ENCODE results near the gene TMEM183A.
"Not testable (repeated sequence)": the region's sequence is repeated elsewhere in the genome, so short reads cannot be mapped to it uniquely, and the experiment has no call there.

The TMEM183A gene

DNA sequence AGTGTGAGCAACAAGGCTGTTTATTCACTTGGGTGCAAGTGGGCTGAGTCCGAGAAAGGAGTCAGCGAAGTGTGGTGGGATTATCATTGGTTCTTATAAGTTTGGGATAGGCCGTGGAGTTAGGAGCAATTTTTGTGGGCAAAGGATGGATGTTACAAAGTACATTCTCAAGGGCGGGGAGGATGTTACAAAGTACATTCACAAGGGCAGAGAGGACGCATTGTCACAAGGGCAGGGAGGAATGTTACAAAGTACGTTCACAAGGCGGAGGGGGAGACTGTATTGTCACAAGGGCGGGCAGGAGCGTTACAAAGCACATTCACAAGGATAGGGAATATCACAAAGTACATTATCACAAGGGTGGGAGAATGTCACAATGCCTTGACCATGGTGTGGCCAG is 5.2 kb upstream of the TMEM183A start:
- TF ChIP-seq GATA1 (IDR thresholded peaks at IDR 0.05; ENCODE audit: low read depth, low read length), result no peak
- no peak for TF ChIP-seq POLR2A (IDR thresholded peaks at IDR 0.05; ENCODE audit: low read length)
- no peak for DNase-seq

DNA sequence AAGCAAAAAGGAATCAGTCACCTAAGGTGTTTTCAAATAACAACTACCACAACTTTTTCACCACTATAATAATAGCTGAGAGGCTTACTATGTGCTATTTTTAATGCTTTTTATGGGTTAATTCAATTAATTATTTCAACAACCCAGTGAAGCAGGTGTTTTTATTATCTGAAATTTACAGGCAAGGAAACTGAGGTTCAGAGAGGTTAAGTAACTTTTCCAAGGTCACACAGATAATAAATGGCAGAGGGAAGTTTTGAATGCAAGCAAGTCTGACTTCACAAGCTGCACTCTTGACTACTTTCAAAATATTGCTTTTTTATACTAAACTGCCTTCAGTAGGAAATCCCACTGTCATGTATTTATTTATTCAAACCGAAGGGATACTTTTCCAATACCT is 4.2 kb upstream of the TMEM183A start:
- TF ChIP-seq POLR2A (IDR thresholded peaks at IDR 0.05; ENCODE audit: low read length), result no peak
- no peak for TF ChIP-seq GATA1 (IDR thresholded peaks at IDR 0.05; ENCODE audit: low read depth, low read length)

DNA sequence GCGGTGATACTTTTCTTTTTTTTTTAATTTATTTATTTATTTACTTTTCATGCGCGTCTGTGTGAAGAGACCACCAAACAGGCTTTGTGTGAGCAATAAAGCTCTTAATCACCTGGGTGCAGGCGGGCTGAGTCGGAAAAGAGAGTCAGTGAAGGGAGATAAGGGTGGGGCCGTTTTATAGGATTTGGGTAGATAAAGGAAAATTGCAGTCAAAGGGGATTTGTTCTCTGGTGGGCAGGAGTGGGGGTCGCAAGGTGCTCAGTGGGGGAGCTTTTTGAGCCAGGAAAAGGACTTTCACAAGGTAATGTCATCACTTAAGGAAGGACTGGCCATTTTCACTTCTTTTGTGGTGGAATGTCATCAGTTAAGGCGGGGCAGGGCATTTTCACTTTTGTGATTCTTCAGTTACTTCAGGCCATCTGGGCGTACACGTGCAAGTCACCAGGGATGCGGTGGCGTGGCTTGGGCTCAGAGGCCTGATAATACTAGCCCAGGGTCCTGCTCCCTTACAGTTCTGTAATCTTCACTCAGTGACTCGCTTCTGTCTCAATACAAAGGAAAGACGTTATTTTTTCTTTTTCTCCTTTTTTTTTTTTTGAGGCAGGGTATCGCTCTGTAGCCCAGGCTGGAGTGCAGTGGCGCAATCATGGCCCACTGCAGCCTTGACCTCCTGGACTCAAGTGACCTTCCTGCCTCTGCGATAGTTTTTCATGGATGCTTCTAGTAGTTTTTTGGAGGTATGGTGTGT is 1.6 kb upstream of the TMEM183A start:
- DNase-seq, result peak; percentile 91 to 95
- TF ChIP-seq POLR2A (IDR thresholded peaks at IDR 0.05; ENCODE audit: low read length), result peak; percentile 52

More for the DNA sequence above, 4.2 kb upstream of the TMEM183A start:
- no peak for DNase-seq

DNA sequence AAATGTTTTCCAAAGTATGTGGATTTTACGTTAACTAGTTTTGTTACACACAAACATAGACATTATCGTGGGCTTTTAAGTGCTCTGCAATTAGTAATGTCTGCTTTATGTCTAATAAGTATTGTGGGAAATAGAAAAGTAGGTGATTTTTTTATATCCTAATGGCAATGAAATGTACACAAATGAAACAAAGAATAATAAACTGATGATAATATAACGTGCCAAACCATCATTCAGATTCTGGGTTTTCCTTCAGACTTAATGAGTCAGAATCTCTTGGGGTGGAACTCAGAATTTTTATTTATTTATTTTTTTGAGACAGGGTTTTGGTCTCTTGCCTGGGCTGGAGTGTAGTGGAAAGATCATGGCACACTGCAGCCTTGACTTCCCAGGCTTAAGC is 2.0 kb downstream of the TMEM183A start:
- TF ChIP-seq POLR2A (IDR thresholded peaks at IDR 0.05; ENCODE audit: low read length), result no peak
- TF ChIP-seq GATA1 (IDR thresholded peaks at IDR 0.05; ENCODE audit: low read depth, low read length), result no peak
- no peak for DNase-seq

DNA sequence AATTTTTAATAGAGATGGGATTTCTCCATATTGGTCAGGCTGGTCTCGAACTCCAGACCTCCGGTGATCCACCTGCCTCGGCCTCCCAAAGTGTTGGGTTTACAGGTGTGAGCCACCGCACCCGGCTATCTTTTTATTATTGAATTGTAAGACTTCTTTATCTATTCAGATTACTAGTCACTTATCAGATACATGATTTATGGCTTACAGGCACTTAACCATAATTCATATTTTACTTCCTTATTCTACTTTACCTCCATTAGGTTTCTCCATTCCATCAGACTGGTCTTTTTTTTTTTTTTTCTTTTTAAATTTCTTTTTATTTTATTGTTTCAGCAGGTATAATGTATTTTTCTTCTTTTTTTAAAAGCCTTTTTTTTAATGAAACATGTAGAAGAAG is 4.4 kb downstream of the TMEM183A start:
- no peak for DNase-seq
- TF ChIP-seq GATA1 (IDR thresholded peaks at IDR 0.05; ENCODE audit: low read depth, low read length), result no peak
- no peak for TF ChIP-seq POLR2A (IDR thresholded peaks at IDR 0.05; ENCODE audit: low read length)

DNA sequence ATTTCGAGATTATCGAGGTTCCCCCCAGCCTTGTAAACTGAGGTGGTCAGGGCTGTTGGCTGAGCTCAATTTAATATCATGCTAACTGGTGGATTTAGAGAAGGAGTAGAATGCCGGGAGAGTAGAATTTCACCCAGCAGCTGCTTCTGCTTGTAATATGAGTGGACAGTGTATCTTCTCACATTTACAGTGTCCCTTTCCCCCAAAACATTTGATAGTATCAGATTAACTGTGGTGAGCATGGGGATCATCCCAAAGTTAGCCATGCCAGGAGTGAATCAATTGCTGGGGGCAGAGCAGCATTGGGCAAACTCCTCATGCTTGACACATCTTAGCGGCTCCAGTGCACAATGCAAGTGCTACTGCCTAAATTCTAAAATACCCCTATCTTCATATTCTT is 9.9 kb downstream of the TMEM183A start:
- TF ChIP-seq GATA1 (IDR thresholded peaks at IDR 0.05; ENCODE audit: low read depth, low read length), result no peak
- no peak for TF ChIP-seq POLR2A (IDR thresholded peaks at IDR 0.05; ENCODE audit: low read length)

DNA sequence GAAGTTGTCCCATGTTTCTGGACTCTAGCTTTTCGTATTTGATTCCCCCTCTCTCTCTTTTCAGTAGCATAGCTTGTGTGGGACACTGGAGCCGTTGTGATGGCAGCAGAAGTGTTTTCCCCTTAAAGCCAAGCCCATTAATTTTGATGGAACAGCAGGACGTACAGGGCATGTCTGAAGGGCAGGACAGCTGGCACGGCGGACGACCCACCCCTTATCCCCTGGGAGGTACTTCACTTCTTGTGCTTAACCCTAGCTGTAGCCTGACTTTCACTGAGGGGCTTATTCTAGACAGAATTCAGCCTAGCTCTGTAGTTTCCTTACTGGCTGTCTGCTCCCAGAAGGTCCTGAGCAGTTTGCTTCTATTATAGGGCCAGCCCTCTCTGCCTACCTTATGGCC is 10.5 kb downstream of the TMEM183A start:
- TF ChIP-seq POLR2A (IDR thresholded peaks at IDR 0.05; ENCODE audit: low read length) (no peak), GATA1 (IDR thresholded peaks at IDR 0.05; ENCODE audit: low read depth, low read length) (no peak)
- no peak for DNase-seq

More for the DNA sequence above, 9.9 kb downstream of the TMEM183A start:
- DNase-seq, result no peak

DNA sequence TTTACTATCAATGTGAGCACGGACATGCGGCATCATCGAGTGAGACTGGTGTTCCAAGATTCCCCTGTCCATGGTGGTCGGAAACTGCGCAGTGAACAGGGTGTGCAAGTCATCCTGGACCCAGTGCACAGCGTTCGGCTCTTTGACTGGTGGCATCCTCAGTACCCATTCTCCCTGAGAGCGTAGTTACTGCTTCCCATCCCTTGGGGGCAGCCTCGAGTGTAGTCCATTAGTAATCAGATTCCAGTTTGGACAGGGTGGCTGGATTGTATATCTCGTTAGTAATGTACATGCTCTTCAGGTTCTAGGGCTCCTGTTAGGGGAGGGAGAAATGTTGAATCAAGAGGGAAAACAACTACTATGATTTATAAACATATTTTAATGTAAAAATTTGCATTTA is 15.7 kb downstream of the TMEM183A start:
- DNase-seq, result not testable (repeated sequence)

DNA sequence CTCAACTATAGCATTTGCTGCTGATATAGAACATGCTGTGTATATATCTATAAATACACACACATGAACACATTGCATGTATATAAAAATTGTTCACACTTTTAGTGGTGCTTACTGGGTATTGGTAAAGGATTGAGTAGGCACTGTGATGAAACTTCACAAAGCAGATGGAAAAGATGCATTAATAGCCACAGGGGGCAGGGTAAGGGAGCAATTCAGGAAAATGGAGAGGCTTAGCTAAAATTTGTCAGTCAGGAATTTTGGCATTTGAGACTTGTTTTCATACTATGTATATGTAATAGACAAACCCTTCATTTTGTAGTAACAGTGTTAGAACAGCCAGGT is 18.5 kb downstream of the TMEM183A start:
- no peak for DNase-seq

DNA sequence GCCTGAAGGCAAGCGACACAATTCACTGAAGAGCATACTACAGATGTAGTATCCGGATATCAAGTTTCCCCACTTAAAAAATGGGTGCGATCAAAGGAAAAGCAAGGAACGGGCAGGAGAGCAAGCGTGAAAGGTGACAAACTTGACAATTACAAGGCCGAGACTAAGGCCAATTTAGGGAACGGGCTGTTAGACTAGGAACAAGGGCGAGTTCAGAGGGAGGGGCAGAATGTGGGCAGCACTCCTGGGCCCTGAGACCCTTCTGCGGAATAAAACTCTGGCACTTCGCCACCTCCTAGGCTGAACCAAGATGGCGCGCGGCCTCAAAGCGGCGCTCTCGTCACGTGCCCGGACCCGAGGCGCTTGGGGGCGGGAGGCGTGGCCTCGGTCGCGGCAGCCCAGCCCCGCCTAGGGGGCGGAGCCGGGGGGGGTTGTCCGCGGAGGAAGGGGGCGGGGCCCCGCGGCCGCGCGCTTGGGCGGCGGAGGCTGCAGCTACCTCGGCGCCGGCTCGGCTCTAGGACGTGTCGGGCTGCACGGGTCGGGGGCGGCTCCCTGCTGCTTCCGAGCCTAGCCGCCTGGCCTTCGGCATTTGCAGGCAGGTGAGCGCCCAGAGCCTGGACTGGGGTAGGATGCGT is 19.0 kb downstream of the TMEM183A start, which contains the start of gene PPFIA4:
Gene PPFIA4, plus strand, starts transcription at position 461 of the 635 bp plus-strand sequence. CDS start 12,518 bp downstream, outside the sequence.
- DNase-seq, result peak; percentile 92 to 95

More for the DNA sequence above, 18.5 kb downstream of the TMEM183A start:
- TF ChIP-seq POLR2A (IDR thresholded peaks at IDR 0.05; ENCODE audit: low read length) (no peak), GATA1 (IDR thresholded peaks at IDR 0.05; ENCODE audit: low read depth, low read length) (no peak)

DNA sequence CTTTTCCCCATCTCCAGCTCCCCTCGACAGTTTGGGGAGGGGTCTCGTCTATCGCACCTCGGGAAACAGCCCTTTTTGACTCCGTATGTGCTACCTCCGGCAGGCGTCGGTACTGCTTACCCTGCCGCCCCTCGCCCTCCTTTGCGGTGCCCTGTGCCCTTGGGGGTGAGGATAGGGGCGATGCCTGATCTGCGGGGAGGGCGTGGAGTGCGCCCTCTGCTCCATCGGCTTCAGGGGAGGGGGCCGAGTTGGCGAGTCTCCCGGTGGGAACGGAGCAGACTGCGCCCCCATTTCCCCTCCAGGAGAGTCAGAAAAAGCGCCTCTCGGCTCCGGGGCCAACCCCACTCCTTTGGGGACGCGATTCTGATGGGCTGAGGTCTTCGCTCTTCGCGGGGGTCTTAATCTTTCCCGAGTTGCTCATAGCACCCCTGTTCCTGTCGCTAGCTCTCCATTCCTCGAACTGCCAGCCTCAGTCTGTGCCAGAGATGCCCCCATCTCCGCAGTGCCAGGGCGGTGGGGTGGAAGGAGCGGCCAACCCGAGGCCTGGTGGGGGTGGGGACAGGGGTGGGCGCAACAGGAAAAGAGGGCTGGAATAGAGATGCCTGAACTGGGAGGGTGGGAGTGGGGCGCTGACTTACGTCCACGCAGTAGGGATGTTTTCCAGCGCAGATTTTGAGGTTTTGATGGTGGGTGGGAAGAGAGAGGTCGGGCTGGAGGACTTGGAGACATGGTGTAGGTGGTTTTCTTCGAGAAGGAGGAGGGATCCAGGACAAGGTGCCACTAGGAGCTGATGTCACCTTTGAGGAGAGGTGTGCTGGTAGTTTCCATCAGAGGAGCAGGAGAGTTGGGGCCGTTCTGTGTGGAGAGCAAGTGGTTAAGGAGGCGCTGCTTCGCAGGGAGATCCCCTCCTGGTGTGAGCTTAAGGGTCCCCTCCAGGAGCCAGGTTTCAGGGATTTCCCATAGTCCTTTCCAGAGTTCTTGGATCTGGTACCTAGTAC is 19.8 kb downstream of the TMEM183A start:
- no peak for DNase-seq
- TF ChIP-seq POLR2A (IDR thresholded peaks at IDR 0.05; ENCODE audit: low read length) (no peak), GATA1 (IDR thresholded peaks at IDR 0.05; ENCODE audit: low read depth, low read length) (no peak)

More for the DNA sequence above, 19.0 kb downstream of the TMEM183A start, which contains the start of gene PPFIA4:
- no peak for TF ChIP-seq POLR2A (IDR thresholded peaks at IDR 0.05; ENCODE audit: low read length)
- no peak for TF ChIP-seq GATA1 (IDR thresholded peaks at IDR 0.05; ENCODE audit: low read depth, low read length)

DNA sequence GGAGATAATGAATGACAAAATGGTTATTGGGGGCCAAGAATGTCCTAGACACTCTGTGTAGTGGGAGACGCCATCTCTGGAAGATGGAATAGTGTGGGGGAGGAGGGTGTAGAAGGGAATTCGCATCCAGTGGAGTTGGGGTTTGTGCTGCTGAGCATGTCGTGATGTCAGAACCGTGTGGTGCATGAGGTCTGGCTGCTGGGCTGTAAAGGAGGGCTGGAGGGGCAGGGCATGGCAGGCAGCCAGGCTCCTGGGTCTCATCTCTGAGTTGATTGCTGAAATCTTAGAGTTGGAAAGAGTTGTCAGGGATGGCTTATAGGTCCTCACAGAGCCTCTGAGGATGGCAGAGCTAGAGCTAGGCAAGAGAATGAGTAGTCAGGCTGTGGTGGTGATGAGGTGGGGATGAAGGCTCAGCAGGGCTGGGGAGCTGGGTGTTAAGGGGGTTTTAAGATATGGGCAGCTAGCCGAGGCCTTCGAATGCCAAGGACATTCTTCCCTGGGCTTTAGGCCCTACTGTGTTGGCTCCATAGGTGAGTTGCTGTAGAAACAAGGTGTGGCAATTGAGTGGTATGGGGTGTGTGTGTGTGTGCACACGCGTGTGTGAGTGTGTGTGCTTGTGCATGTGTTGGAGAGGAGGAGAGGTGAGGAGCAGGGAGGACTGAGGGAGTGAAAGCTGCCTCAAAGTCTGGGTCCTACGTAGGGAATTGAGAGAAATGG is 21.1 kb downstream of the TMEM183A start:
- TF ChIP-seq GATA1 (IDR thresholded peaks at IDR 0.05; ENCODE audit: low read depth, low read length) (no peak), POLR2A (IDR thresholded peaks at IDR 0.05; ENCODE audit: low read length) (no peak)
- no peak for DNase-seq

DNA sequence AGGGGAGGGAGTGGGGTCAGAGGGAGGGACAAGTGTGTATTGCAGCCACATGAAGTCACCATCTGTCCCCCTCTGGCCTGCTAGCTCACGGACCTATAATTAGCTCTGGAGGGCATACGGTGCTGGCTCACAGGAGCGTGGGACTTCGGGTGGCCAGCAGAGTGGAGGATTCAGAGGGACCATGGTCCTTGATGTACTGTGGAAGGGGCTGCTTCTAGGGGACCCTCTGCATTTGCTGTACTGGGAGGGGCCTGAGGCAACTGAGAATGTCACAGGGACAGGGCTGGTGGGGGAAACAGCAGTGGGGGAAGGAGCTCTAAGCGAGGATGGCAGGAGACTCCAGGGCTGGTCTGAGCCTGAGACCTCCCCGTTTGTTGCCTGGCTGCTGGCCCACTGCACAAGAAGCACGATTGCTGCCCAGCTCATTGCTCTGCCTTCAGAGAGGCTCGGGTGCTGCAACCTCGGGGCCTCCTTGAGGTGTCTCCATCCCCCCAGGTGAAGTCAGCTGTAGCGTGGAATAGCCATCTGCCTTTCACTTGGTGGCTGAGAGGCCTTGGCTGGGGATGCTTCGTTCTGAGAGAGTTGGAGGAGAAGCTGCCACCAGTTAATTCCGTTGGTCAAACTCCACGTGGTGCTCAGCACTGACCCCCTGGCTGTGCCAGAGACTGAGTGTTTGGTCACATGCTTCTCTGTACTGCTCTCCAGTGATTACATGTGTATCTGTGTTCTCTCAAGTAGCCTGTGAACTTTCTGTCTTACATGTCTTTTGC is 21.8 kb downstream of the TMEM183A start:
- TF ChIP-seq GATA1 (IDR thresholded peaks at IDR 0.05; ENCODE audit: low read depth, low read length), result no peak
- TF ChIP-seq POLR2A (IDR thresholded peaks at IDR 0.05; ENCODE audit: low read length), result no peak

More for the DNA sequence above, 21.8 kb downstream of the TMEM183A start:
- DNase-seq, result no peak

Data from erythroblast (primary cell).